IMR-90 (cell line): ENCODE measurements around the gene FBXW7. TPM values are rescaled to one million over a fixed set of nuclear protein-coding genes. Genes with fewer than 3 reads are reported as not detected.

Experiments used
- ATAC-seq: fragments of 200-7000 bp; cut with Tn5 transposase; 2 replicates; pipeline ENCODE4 v1.9.1; 2020; ENCODE audit warnings: low read depth, mild to moderate bottlenecking, moderate library complexity
- BruUV-seq: library from RNA; stranded (reverse); fragments of 400-500 nt; replicated peaks from 2 replicates; lab custom pipeline; 2021; lab: Mats Ljungman, UMichigan
- CTCF ChIA-PET: fragments of 300-600 bp; formaldehyde crosslinking; extraction: SDS; loops from one replicate; lab custom pipeline; 2021; ENCODE audit warnings: antibody characterized with exemption; lab: Yijun Ruan, JAX
- POLR2A ChIA-PET: fragments of 300-600 bp; sonication (Branson Sonifier 250); formaldehyde crosslinking; loops from one replicate; lab custom pipeline; 2022; ENCODE audit warnings: antibody characterized with exemption; ENCODE audit not compliant: unreplicated experiment; lab: Charles Lee
- DNase-seq: peaks from one replicate; pipeline ENCODE4 v3.0.0; 2013
- H2AFZ ChIP-seq: replicated peaks from 2 replicates; pipeline ENCODE3; 2013; ENCODE audit warnings: low read length, mild to moderate bottlenecking; ENCODE audit not compliant: poor library complexity
- H2AK5ac ChIP-seq: 2 replicates; pipeline ENCODE4 v1.6.1; 2013; ENCODE audit warnings: low read depth, low read length, inconsistent platforms
- H2AK9ac ChIP-seq: replicated peaks from 2 replicates; pipeline ENCODE3; 2013; ENCODE audit warnings: mild to moderate bottlenecking, low read depth, low read length, moderate library complexity; ENCODE audit not compliant: poor library complexity
- H2BK120ac ChIP-seq: 2 replicates; pipeline ENCODE4 v1.6.1; 2013; ENCODE audit warnings: low read depth, low read length, inconsistent platforms
- H2BK15ac ChIP-seq: 3 replicates; pipeline ENCODE4 v1.6.1; 2013; ENCODE audit warnings: low read depth, low read length, inconsistent platforms
- H2BK20ac ChIP-seq: 2 replicates; pipeline ENCODE4 v1.6.1; 2013; ENCODE audit warnings: low read depth, mild to moderate bottlenecking, inconsistent platforms, low read length, moderate library complexity
- H2BK5ac ChIP-seq: 2 replicates; pipeline ENCODE4 v1.6.1; 2013; ENCODE audit warnings: mild to moderate bottlenecking, low read depth, low read length, inconsistent platforms; ENCODE audit not compliant: poor library complexity, severe bottlenecking
- H3K14ac ChIP-seq: replicated peaks from 2 replicates; pipeline ENCODE4 v1.6.1; 2013; ENCODE audit warnings: low read depth, low read length, inconsistent platforms
- H3K18ac ChIP-seq: 2 replicates; pipeline ENCODE4 v1.6.1; 2013; ENCODE audit warnings: low read depth, low read length, control low read depth
- H3K23ac ChIP-seq: 2 replicates; pipeline ENCODE4 v1.6.1; 2013; ENCODE audit warnings: low read depth, low read length, inconsistent platforms
- H3K27ac ChIP-seq: 2 replicates; pipeline ENCODE4 v1.5.1; 2013; ENCODE audit warnings: mild to moderate bottlenecking, control low read depth, low read length; ENCODE audit not compliant: insufficient read depth
- H3K27me3 ChIP-seq: 2 replicates; pipeline ENCODE4 v1.6.1; 2013; ENCODE audit warnings: low read length; ENCODE audit not compliant: control insufficient read depth, insufficient read depth
- H3K36me3 ChIP-seq: 2 replicates; pipeline ENCODE4 v1.6.1; 2013; ENCODE audit warnings: low read length, mixed read lengths; ENCODE audit not compliant: control insufficient read depth, insufficient read depth
- H3K4ac ChIP-seq: 2 replicates; pipeline ENCODE4 v1.6.1; 2013; ENCODE audit warnings: low read depth, low read length, inconsistent platforms
- H3K4me1 ChIP-seq: 2 replicates; pipeline ENCODE4 v1.6.1; 2013; ENCODE audit warnings: low read length, mixed read lengths; ENCODE audit not compliant: control insufficient read depth, insufficient read depth
- H3K4me2 ChIP-seq: 2 replicates; pipeline ENCODE4 v1.6.1; 2013; ENCODE audit warnings: low read depth, mild to moderate bottlenecking, control low read depth, low read length, moderate library complexity
- H3K4me3 ChIP-seq: 2 replicates; pipeline ENCODE4 v1.5.1; 2013; ENCODE audit warnings: low read depth, mild to moderate bottlenecking, control low read depth, low read length, moderate library complexity; ENCODE audit not compliant: insufficient read depth
- H3K56ac ChIP-seq: 2 replicates; pipeline ENCODE4 v1.6.1; 2013; ENCODE audit warnings: low read length, inconsistent platforms; ENCODE audit not compliant: insufficient read depth; ENCODE audit errors: extremely low read depth
- H3K79me1 ChIP-seq, 2 experiments: 2 replicates each; pipeline ENCODE4 v1.6.1; 2013; ENCODE audit warnings: low read length in 2 of 2, inconsistent platforms in 1 of 2, low read depth in 1 of 2
- H3K9ac ChIP-seq: 2 replicates; pipeline ENCODE4 v1.6.1; 2013; ENCODE audit warnings: low read depth, low read length, control low read depth
- H3K9me1 ChIP-seq: 2 replicates; pipeline ENCODE4 v1.6.1; 2013; ENCODE audit warnings: low read length, inconsistent platforms; ENCODE audit not compliant: insufficient read depth
- H3K9me3 ChIP-seq: 2 replicates; pipeline ENCODE4 v1.6.1; 2013; ENCODE audit warnings: low read length; ENCODE audit not compliant: control insufficient read depth, insufficient read depth
- H4K20me1 ChIP-seq: 2 replicates; pipeline ENCODE4 v1.6.1; 2013; ENCODE audit warnings: low read length, inconsistent platforms; ENCODE audit not compliant: insufficient read depth
- H4K5ac ChIP-seq: 2 replicates; pipeline ENCODE4 v1.6.1; 2013; ENCODE audit warnings: mild to moderate bottlenecking, low read depth, low read length, control low read depth
- H4K8ac ChIP-seq, 2 experiments: 2 replicates each; pipeline ENCODE4 v1.6.1; 2013; ENCODE audit warnings: low read depth in 2 of 2, low read length in 2 of 2, control low read depth in 1 of 2, inconsistent platforms in 1 of 2
- H4K91ac ChIP-seq: 2 replicates; pipeline ENCODE4 v1.6.1; 2013; ENCODE audit warnings: low read depth, low read length, inconsistent platforms; ENCODE audit not compliant: insufficient read depth
- MAFK ChIP-seq: IDR thresholded peaks from 2 replicates; pipeline ENCODE4 v1.6.1; 2012; ENCODE audit warnings: low read depth, low read length, improper control_type of control experiment
- SMC3 ChIP-seq: fragments of 150-350 bp; IDR thresholded peaks from 2 replicates; pipeline ENCODE4 v1.6.1; 2016; ENCODE audit warnings: low read depth, mild to moderate bottlenecking, antibody characterized with exemption, low read length, moderate library complexity
- dilution Hi-C: fragments of 300-500 bp; cut with HindIII; formaldehyde crosslinking; loops from one replicate; pipeline ENCODE4 v1.14.3; 2018; ENCODE audit warnings: low sequenced_read_pairs; ENCODE audit not compliant: unreplicated experiment
- in situ Hi-C: fragments of 300-500 bp; cut with MboI; formaldehyde crosslinking; loops from 3 replicates; pipeline ENCODE4 v1.14.3; 2019; ENCODE audit warnings: low sequenced_read_pairs, inconsistent platforms, mixed read lengths
- intact Hi-C: fragments of 100-400 bp; cut with micrococcal nuclease; formaldehyde crosslinking; loops from 2 replicates; pipeline ENCODE4 v1.10.0; 2022
- polyA plus RNA-seq, 3 experiments: library from polyadenylated mRNA; depleted of rRNA; stranded (reverse); fragments of >200 nt; gene quantifications; 2 replicates each; pipeline ENCODE4 v1.2.3, GENCODE V29; 2012; ENCODE audit warnings: low replicate concordance in 1 of 3
- total RNA-seq: library from RNA; depleted of rRNA; stranded (reverse); fragments of >200 nt; gene quantifications from 2 replicates; pipeline ENCODE4 v1.2.3, GENCODE V29; 2012

Gene FBXW7
- total and polyA plus RNA-seq, 2 of the 4 experiments (the other 2 are of a cell fraction) = 7.2 to 27.4 TPM

DNA sequence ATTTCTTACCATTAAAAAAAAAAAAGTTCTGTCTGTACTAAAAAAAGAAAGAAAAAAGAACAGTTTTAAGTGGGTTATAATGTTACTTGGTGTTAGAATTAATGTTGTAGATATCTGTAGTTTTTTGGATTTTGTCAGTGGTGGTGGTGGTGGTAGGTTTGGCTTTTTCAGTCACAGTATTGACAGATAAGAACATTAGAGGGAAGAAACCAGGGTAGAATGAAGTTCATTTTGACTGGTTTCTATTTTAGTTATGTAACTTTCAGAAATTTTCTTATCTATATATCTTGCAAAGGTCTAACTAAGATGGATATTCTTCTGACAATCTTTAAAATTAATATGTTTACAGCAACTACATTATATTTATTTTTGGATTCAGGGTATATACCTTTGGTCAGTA lies 105.4 kb downstream of the FBXW7 start:
- Histone ChIP-seq H3K27ac (no peak overlapping the region), H3K36me3 (no peaks in the 10 kb centered on the region), H2BK5ac (no peak overlapping the region), H2BK15ac (no peak overlapping the region), H4K20me1 (no peaks in the 10 kb centered on the region), H3K4me1 (peaks cover 4% of the 10 kb centered on the region), H3K9me1 (no peaks in the 10 kb centered on the region; the same call in 1 of the 2 replicates), H3K79me1 (peaks cover 10 to 16% of the 10 kb centered on the region in 2 experiments; a peak in 3 of 4 replicates), H3K56ac (no peak overlapping the region), H2AK5ac (no peak overlapping the region), H3K9me3 (no peaks in the 10 kb centered on the region), H3K14ac (no peak overlapping the region), H3K4me3 (no peak overlapping the region), H3K4me2 (no peak overlapping the region), H3K9ac (no peak overlapping the region), H3K18ac (no peak overlapping the region), H2BK120ac (no peak overlapping the region), H4K8ac (no peak overlapping the region), H3K23ac (no peak overlapping the region), H2AK9ac (no peak overlapping the region), H4K5ac (no peak overlapping the region), H3K27me3 (no peaks in the 10 kb centered on the region), H2BK20ac (no peak overlapping the region), H4K91ac (no peak overlapping the region), H2AFZ (no peak overlapping the region), H3K4ac (no peak overlapping the region)
- ChIA-PET POLR2A (no interaction called here), CTCF (interaction anchor here (0.6 kb wide), 1 partner anchor 1042 kb away, joined by 9 read pairs; no protein-coding TSS in a partner anchor)
- no TSS peak for BruUV-seq
- DNase-seq (no peak), ATAC-seq (no peak)
- intact Hi-C loops (no loop called here), dilution Hi-C loops (no loop called here), in situ Hi-C loops (no loop called here)
- TF ChIP-seq SMC3 = no peak
- TF ChIP-seq MAFK = no peak
